ENCODE results near the gene KANSL3.
"Not testable (repeated sequence)": the region's sequence is repeated elsewhere in the genome, so short reads cannot be mapped to it uniquely, and the experiment has no call there.

KANSL3 gene

DNA sequence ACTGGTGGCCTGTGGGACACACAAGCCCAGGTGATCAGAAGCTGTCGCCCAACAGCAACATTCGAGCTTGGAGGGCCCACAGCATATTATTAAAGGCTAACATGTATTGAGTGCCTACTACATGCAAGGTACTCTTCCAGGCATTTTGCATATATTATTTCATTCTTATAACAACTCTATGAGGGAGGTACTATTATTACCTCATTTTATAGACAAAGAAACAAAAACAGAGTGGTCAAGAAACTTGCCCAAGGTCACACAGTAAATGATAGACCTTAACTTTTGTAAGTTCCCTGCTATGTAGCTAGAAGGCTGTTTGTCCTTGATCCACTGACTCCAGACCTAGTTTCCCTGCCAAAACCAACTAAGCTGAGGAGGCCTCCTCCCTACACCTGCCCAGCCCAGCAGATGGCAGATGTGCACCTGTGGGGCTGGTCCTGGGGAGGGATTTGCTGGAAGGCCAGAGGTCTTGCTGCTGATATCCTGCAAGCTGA lies 35.7 kb downstream of the KANSL3 start:
- no peak for DNase-seq

DNA sequence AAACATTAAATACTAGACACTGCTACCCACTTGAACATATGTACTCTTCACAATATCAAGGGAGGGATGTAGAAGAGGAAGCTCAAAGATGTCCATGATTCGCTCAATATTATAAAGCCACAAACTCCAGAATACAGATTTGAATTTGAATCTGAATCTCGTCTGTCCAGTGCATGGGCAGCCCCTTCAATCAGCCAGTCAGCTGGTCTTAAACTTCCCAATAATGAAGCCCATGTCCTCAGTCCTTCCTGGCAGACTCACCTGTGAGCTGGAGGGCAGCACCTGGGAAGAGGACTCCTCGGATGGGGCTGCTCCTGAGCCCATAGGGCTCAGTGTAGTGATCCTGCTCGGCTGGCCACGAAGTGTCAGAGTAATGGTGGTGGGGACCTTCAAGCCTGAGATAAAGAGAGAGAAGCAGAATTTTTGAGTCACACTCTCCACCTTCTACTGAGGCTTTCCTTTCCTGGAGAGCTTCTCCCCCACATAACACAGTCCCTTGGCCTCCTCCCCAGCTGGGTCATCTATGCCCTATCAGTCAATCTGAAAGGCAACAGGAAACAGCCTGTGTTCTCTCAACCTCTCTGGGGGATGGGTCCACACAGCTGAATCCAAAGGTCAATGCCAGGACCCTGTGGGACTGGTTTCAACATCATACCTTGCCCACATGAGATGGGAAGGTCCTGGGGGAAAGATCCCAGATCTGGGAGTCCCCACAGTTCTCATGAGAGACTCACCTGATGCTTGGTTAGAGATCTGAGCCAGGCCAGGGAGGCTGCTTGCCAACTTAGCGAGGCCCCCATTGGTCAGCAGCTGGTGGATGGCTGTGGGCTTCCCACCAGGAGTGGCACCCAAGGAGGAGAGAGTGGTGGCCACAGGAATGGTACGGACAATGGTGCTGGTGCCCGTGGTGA lies 36.5 kb downstream of the KANSL3 start:
- peak; percentile 28 for DNase-seq

DNA sequence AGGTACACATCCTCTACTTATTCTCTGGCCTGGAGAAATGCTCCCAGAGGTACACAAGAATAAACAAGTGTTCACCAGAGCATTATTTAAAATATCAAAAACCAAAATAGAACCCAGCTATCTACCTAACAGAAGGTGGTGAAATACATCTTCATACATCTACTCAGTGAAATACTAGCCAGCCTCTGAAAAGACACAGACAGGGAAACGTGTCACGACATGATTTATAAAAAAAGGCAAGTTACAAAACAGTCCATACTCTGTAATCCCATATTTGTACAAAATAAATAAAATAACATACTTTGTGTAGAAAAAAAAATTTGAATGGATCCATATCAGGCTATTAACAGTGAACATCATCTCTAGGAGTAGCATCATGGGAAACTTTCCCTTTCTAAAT lies 38.2 kb downstream of the KANSL3 start:
- no peak for DNase-seq

DNA sequence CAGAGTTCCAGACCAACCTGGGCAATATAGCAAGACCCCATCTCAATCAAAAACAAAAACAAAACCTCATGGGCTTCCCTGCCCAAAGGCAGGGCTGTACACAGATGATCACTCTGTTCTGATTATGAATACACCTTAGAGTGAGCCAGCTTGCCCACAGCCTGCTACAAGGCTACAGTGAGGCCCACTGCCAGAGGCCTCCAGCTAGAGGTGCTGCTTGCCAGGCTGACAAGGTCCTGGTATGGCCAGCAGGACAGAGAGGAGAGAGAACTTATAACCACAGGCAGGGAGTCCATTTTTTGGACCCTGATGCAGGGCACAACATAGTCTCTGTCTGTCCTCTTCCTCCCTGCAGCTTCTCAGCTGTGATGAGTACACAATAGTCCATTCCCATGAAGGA lies 41.5 kb downstream of the KANSL3 start:
- no peak for DNase-seq

DNA sequence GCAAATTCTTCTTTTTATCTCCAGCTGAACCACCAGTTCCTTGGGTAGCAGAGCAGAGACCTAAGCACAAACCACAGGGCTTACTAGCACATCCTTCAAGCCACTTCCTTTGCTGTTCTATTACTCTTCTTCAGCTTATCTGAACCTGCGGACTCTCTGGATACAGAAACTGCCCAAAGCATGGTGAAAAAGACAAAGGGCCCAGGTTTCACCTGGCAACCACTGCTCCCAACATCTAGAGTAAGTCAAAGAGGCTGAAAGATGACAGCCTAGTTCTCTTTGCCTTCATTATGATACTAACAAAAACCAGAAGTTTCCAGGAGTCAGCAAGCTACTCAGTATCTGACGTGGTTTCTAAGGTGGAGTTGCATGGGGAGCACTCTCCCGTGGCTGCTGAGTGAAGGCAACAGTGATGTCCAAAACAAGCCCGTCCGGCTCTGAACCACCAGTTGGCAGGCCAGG lies 43.4 kb downstream of the KANSL3 start:
- peak; percentile 21 for DNase-seq

DNA sequence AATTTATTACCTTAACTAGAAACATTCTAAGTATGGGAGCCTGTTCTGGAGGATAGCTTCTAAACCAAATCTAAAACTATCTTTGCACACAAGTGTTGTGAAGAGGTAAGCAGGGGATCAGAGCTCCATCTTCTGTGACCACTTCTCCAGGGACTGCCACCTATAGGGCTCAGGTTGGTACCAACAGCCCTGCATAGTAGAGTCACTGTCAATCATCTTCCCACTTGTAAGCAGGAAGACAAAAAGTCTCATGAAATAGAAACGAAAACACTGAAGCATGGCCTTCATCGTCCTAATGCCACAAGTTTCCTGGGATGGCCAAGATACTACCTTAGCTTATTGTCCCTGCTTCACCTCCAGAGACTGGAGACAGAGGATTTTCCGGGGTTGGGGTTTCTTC lies 43.8 kb downstream of the KANSL3 start:
- DNase-seq = no peak

DNA sequence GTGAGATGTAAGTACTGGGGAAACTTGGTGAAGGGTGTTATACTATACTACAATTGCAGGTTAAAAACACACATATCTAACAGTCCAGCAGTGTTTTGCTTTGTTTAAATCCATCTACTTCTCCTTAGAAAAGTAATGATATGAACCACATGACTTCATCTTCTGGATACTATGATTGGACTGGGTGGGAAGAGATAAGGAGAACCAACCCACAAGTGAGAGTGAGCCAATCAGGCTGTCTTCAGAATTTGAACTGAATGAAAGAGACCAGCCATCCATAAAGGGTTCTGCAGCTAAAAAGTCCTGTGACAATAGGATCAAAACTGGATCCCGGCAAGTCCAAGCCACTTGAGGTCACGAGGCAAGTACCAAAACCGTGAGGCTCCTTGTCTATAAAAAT lies 46.6 kb downstream of the KANSL3 start:
- no peak for DNase-seq

DNA sequence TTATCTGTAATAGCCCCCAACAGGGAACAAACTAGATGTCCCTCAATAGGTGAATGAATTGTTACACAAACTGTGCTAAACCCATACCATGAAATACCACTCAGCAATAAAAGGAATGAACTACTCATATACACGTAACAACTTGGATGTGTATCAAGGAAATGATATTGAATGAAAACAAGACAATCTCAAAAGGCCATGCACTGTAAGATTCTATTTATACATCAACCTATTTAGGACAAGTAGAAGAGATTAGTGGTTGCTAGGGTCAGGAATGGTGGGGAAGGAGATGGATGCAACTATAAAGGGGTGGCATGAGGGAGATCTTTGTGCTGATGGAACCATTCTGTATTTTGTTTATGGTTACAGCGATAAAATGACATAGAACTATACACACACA lies 47.1 kb downstream of the KANSL3 start:
- DNase-seq = no peak

DNA sequence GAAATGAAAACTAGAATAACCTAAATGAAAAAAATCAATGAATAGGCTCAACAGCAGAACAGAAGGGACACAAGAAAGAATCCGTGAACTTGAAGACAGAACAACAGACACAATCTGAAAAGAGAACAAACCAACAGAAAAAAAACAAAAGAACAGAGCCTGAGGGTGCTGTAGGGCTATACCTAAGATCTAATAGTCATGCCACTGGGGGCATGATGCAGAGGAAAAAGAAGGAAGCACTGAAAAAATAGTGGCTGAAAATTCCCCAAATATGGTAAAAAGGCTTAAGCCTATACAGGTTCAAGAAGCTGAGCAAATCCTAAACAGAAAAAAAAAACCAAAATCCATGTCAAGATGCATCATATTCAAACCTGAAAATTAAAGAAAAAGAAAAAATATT lies 50.3 kb downstream of the KANSL3 start:
- no peak for DNase-seq

DNA sequence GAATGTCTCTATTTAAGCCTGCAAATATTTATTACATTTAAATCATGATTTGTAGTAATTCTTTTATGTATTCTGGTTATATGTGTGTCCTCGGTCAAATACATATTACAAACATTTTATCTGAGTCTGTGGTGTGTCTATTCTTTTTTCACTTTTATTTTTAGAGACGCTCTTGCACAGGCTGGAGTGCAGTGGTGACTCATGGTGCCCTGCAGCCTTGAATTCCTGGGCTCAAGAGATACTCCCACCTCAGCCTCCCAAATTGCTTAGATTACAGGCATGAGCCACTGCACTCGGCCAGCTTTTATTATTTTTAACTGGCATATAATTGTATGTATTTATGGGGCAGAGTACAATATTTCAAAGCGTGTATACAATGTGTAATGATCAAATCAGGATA lies 54.1 kb downstream of the KANSL3 start:
- DNase-seq = no peak

DNA sequence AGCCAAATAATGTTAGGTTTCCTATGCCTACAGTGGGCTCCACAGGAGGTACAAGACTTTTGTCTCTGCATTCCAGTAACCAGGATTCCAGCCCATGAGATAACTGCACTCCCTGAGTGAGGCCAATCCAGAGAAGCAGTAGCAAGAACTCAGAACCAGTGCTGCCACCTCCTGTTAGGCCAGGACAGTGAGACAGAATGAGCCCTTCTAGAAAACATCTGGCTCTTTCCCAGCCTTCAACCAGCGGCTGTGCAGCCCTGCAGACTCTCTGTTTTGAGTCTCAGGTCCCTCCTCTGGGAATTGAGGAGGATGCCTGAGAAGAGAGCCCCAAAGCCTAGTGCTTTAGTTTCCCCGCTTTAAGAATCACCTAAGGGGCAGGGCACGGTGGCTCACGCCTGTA lies 57.3 kb downstream of the KANSL3 start:
- DNase-seq = no peak

DNA sequence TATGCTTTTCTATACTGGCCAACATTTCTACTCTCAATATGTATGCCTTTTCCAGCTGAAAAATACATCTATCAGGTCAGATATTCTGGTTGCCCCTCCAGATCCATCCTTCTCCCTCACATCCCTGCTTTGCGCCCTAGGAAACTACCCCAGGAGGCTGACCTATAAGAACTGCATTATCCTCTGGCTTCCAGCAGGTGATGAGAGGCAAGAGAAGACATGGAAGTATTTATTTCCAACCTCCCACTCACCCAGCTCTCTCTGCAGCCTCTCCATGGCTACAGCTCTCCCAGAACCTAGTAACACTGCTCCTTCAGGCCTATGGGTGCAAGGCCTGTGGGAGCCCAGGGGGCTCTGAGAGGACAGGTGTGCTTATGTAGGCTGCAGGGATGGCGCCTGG lies 58.7 kb downstream of the KANSL3 start:
- no peak for DNase-seq

DNA sequence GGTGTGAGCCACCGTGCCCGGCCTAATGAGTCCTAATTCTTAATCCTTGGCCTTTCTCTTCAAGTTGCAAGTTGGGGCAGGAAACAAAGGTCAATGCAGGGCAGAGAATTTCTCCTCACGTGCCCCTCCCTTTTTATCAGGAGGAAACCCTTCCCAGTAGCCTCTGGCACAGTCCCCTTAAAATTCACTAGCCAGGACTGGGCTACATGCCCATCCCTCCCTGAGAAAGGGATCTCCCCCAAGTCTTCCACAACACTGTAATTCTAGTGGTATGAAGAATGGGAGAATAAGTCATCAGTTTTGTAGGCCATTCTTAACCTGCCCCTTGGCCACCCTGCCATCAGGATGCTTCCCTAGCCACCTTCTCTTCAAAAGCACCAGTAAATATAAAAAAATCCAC lies 59.4 kb downstream of the KANSL3 start:
- no peak for DNase-seq

DNA sequence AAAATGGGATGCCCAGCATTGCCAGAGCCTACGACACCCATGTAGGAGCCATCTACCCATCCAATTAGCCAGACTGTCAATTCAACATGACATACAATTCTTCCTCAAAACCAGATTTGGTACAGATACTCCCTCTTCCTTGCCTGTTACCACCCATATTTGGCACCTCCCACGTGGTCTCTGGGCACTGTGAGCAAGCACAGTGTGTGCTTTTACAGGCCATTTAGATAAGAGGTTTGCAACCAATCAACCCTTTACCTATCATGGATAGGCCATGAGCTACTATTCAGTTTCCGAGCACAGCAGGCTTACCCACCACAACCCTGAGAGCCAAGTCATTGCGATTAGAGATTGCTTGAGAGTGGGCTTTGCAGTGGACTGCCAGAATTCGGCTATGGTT lies 60.6 kb downstream of the KANSL3 start:
- DNase-seq = no peak

DNA sequence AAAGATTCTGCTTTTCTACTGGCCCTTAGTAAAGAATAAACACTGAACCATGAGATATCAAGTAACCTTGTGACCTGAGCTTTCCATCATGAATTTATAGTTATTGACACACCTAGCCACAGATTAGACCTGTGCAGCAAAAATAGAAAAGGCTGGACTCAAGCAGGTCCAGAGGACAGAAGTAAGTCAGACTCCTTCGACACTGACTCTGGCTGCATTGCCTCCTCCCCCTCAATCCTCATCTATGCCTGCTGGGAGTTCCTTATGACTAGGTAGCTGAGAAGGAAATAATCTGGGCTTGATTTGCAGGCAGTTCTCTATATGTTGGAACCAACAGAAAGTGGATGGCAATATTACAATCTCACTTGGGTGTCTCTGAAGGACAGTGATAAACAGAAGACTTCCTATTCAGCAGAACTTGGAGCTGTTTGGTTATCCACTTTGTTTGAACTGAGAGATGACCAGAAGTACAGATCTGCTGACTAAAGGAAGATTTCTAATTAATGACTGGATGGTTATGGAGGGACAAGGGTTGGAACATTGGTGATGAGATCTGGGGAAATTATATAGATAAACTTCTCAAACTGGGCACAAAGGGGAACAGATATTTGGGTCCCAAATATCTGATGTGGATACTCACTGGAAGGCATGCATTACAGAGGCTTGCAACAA lies 62.2 kb downstream of the KANSL3 start:
- DNase-seq = no peak

DNA sequence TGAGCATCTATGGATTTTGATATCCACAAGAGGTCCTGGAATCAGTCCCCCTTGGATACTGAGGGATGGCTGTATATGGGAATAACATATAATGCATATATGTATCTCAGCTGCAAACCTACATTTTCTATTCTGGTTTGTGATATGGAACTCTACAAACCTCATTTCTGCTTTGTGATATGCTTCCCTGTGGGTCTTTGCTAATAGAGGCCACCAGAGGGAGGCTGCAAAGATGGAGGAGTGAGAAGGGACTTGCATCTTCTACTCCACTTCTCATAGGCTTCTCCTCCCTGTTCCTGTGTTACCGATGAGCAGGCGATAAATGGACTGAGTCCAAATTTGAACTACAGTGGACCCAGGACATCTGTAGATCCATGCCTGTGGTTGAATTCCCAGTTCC lies 63.7 kb downstream of the KANSL3 start:
- DNase-seq = no peak

DNA sequence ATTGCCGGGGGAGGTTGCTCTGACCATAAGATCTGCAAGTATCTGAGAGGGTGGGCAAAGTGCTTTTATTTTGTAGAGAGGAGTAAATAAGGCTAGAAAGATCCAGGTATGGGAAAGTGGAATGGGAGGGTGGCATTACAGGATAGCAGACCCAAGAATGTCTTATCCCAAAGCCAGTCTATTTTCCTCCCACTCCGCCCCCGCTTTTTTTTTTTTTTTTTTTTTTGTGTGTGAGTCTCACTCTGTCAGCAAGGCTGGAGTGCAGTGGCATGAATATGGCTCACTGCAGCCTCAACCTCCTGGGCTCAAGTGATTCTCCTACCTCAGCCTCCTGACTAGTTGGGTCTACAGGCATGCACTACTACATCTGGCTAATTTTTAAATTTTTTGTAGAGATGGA lies 70.0 kb downstream of the KANSL3 start:
- DNase-seq = no peak

DNA sequence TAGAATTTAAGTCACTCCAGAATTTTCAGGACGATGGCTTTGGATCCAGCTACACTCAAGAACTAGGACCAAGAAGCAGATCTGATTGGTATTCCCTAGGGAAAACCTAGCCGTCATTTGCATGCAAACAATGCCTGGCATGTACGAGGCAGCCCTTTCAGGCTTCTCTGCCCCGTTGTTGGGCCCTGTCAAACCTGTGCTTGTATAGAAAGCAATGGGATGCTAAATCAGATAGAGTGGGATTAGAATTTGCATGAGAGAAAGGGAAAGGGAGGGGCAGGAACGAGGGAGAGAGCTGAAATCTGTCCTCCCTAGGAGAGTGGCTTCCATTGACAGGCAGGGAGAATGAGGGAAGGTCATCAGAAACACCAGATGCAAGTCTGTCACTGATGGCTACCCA lies 73.0 kb downstream of the KANSL3 start:
- DNase-seq = no peak

DNA sequence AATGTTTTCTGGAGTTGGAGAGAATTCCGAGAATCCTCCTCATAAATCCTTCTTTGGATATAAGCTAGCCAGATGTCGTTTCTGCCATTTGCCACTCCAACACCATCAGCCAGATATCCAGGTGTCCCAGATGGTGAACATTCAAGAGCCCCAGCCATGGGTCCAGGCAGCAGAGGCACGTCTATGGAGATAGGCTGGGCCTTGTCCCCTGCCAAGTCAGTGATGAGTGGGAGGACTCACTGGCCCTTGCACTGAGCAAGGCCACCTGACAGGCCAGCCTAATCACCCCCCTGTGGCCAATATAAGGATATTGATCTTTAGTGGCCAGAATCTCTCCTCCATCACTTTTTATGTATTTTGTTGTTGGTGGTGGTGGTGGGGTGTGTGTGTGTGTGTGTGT lies 73.5 kb downstream of the KANSL3 start:
- no peak for DNase-seq

DNA sequence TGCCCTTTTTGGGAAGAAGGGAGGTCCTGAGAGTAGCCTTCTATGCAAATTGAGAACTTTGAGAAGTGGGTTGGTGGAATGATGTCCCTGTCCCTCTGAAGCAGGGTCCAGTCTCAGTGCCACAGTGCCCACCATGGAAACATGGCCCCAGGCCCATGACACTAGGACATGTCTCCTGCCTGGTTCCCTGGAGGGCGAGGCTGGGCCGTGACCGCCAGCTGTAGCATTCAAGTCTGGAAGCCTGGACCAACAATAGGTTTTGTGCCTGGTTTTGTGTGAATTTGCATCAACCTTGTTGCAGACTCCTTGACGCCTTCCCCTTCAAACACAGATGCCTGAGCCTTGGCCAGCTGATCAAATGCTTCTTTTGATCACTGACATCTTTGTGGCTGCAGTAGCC lies 74.1 kb downstream of the KANSL3 start:
- DNase-seq = no peak

DNA sequence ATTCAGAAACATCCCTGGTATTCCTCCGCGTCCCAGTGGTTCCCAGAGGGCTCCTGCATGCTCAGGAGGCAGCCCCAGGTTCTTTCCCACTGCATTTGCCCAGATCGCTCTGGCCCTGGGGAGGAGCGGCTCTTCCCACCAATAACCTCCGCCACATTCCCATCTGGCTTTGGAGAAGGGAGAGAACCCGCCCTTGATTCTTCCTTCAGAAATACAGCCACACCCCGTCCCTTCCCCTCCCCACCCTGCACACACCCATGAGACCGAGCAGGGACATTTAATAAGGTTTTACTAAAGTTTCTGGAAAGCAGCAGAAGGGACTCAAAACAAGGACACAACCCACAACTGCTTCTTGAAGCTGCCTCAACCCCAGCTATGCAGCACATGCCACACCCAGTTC lies 79.6 kb downstream of the KANSL3 start:
- no peak for DNase-seq

DNA sequence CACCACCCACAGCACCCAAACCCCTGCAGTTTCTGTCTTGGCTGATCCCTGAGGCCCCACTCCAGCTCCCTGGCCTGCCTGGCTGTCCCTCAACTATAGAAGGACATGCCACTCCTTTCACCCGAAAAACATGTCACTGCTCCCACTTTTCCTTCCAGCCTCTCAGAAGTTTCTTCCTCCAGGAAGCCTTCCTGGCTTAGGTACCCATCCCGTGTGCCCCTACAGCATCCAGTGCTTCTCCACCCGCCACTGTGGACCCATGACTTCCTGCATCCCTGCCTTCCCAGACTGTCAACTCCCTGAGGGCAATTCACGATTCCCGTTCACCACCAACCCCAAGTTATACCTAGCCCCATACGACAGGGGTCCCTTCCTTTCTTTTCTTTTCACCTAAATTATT lies 80.1 kb downstream of the KANSL3 start:
- DNase-seq = no peak

DNA sequence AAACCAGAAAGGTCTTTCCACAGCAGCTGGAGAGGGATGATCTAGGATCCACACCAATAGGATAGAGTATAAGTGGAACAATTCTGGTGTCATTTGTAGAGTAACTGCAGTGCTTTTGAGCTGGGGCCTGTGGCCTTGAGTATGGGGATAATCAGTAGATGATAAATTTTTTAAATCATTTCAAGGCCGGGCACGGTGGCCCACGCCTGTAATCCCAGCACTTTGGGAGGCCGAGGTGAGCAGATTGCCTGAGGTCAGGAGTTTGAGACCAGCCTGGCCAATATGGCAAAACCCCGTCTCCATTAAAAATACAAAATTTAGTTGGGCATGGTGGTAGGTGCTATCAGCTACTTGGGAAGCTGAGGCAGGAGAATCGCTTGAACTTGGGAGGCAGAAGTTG lies 80.7 kb downstream of the KANSL3 start:
- not testable (repeated sequence) for DNase-seq

Measured in stimulated activated CD4-positive, alpha-beta T cell treated with anti-CD3 and anti-CD28 coated beads, Interleukin-15, amount 100 ng/mL, for 24 hours (primary cell).